Kidney (tissue), 14 donors: ENCODE measurements around the gene CRYM. TPM values are rescaled to one million over a fixed set of nuclear protein-coding genes. Genes with fewer than 3 reads are reported as not detected.
"Not testable (repeated sequence)": the region's sequence is repeated elsewhere in the genome, so short reads cannot be mapped to it uniquely, and the experiment has no call there.

Experiments
- DNase-seq, 5 donors: peaks; one replicate each; pipeline ENCODE4 v3.0.0-alpha.2; 2013 to 2020
- FAIRE-seq: peaks from 2 replicates; lab custom pipeline; 2012; peaks lifted over from hg19 to GRCh38; lab: Jason Lieb, UNC
- H3K27ac ChIP-seq, 2 donors: one replicate each; pipeline ENCODE4 v1.7.0; 2013; ENCODE audit warnings: low read depth in 2 of 2, low read length in 2 of 2, inconsistent platforms in 1 of 2
- H3K27me3 ChIP-seq: one replicate; pipeline ENCODE4 v1.7.1; 2013; ENCODE audit warnings: low read length, inconsistent platforms; ENCODE audit not compliant: control insufficient read depth, insufficient read depth
- H3K36me3 ChIP-seq, 3 donors: one replicate each; pipeline versions ENCODE4 v1.7.0 to v1.7.1; 2013; ENCODE audit warnings: low read length in 3 of 3, control low read depth in 1 of 3, inconsistent platforms in 1 of 3; ENCODE audit not compliant: insufficient read depth in 3 of 3, control insufficient read depth in 2 of 3
- H3K4me1 ChIP-seq, 3 donors: one replicate each; pipeline versions ENCODE4 v1.7.0 to v1.7.1; 2013; ENCODE audit warnings: low read length in 3 of 3, inconsistent platforms in 1 of 3, low read depth in 1 of 3; ENCODE audit not compliant: control insufficient read depth in 2 of 3, insufficient read depth in 2 of 3
- H3K4me3 ChIP-seq, 3 donors: one replicate each; pipeline versions ENCODE4 v1.7.0 to v1.8.1; 2013; ENCODE audit warnings: low read length in 3 of 3, control low read depth in 1 of 3, inconsistent platforms in 1 of 3
- H3K9ac ChIP-seq, 3 donors: one replicate each; pipeline versions ENCODE4 v1.7.0 to v1.7.1; 2013; ENCODE audit warnings: low read length in 3 of 3, control low read depth in 1 of 3, inconsistent platforms in 1 of 3
- H3K9me3 ChIP-seq, 3 donors: one replicate each; pipeline versions ENCODE4 v1.7.0 to v1.7.1; 2013; ENCODE audit warnings: low read length in 3 of 3, control low read depth in 1 of 3, inconsistent platforms in 1 of 3; ENCODE audit not compliant: control insufficient read depth in 2 of 3, insufficient read depth in 1 of 3
- intact Hi-C: fragments of 100-400 bp; cut with DNase I; formaldehyde crosslinking; loops from one replicate; pipeline ENCODE4 v1.11.1; 2022
- polyA plus RNA-seq: library from polyadenylated mRNA; stranded (reverse); fragments of 350-450 nt; fragmentation: Illumina TruSeq; extraction: RNeasy Lipid Tissue Mini Kit (QIAGEN cat#74804); gene quantifications from one replicate; pipeline ENCODE4 v1.2.3, GENCODE V29; 2014; ENCODE audit warnings: low read depth, low replicate concordance; ENCODE audit not compliant: insufficient read depth
- total RNA-seq: library from RNA; stranded (reverse); fragmentation: NEBNext Ultra II Directional; extraction: Animal tissue kit (Norgen Biotek cat#: 25700); gene quantifications from one replicate; pipeline ENCODE4 v1.2.1, GENCODE V29; 2021
- TF ChIP-seq, protein P1 (sequence below): IDR thresholded peaks from 3 replicates; pipeline ENCODE4 v1.5.1; 2012; ENCODE audit warnings: mild to moderate bottlenecking, moderate library complexity, borderline replicate concordance; ENCODE audit not compliant: insufficient read depth; ENCODE audit errors: extremely low read depth
- donor health status: control.
- donor health status: control.
- donor health status: control.
- donor health status: control.
- donor health status: control.
- donor health status: DM: yes; HTN: yes; CAD: no.
- donor health status: Normal renal cell carcinoma (clear cell type).

CRYM gene
- total and polyA plus RNA-seq, 2 donors from 2014 or later, result 5.8 to 80.9 TPM

DNA sequence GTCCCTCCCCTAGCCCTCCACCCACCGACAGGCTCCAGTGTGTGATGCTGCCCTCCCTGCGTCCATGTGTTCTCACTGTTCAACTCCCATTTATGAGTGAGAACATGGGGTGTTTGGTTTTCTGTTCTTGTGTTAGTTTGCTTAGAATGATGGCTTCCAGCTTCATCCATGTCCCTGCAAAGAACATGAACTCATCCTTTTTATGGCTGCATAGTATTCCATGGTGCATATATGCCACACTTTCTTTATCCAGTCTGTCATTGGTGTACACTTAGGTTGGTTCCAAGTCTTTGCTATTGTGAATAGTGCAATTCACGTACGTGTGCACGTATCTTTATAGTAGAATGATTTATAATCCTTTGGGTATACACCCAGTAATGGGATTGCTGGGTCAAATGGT lies 28.6 kb upstream of the CRYM start:
- FAIRE-seq, H3K9me3 ChIP-seq, H3K4me1 ChIP-seq, H3K4me3 ChIP-seq, DNase-seq, H3K27ac ChIP-seq, H3K36me3 ChIP-seq, intact Hi-C loops, H3K27me3 ChIP-seq, H3K9ac ChIP-seq: not testable (repeated sequence)

DNA sequence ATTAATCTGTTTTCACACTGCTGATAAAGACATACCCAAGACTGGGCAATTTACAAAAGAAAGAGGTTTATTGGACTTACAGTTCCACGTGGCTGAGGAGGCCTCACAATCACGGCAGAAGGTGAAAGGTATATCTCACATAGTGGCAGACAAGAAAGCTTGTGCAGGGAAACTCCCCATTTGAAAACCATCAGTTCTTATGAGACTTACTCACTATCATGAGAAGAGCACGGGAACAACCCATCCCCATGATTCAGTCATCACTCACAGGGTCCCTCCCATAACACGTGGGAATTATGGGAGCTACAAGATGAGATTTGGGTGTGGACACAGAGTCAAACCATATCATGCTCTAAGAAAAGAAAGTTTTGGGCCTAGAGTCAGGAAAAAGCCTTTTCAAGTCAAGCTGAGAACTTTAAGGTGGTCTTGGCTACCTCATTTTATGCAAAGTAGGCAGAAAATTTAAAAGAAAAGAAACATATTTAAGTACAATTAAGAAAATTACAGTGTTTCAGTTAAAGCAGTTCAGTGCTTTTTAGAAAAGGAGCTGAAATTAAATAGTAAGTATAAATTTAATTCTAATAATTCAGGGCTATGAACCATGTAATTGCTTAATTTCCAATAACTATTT lies 24.9 kb upstream of the CRYM start:
- no peak for FAIRE-seq

DNA sequence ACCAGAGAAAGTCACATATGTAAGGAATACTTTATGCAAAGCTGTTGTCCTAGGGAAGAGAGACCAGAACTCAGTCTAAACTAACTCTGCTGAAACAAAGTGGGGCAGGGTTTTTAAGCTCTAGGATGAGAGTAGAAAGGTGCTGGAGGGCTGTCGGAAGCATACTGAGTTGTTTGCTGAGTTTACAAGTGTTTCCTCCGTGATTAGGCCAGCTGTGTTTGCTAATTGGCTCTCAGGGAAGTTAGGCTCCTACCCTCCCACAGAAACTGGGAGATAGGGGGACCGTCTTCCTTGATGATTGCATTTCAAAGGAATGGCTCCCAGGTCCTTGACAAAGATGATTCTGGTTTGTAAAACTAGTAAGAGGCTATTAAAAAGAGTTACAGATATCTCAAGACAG lies 24.4 kb upstream of the CRYM start:
- no peaks in the 10 kb centered on the region for H3K4me1 ChIP-seq
- no peak overlapping the region for H3K4me3 ChIP-seq
- DNase-seq, result no peak
- no peaks in the 10 kb centered on the region for H3K36me3 ChIP-seq
- intact Hi-C loops, result no loop called here
- no peak overlapping the region for H3K27ac ChIP-seq
- H3K9ac ChIP-seq, result no peak overlapping the region
- no peaks in the 10 kb centered on the region for H3K9me3 ChIP-seq
- no peak for FAIRE-seq
- TF ChIP-seq, protein P1, sequence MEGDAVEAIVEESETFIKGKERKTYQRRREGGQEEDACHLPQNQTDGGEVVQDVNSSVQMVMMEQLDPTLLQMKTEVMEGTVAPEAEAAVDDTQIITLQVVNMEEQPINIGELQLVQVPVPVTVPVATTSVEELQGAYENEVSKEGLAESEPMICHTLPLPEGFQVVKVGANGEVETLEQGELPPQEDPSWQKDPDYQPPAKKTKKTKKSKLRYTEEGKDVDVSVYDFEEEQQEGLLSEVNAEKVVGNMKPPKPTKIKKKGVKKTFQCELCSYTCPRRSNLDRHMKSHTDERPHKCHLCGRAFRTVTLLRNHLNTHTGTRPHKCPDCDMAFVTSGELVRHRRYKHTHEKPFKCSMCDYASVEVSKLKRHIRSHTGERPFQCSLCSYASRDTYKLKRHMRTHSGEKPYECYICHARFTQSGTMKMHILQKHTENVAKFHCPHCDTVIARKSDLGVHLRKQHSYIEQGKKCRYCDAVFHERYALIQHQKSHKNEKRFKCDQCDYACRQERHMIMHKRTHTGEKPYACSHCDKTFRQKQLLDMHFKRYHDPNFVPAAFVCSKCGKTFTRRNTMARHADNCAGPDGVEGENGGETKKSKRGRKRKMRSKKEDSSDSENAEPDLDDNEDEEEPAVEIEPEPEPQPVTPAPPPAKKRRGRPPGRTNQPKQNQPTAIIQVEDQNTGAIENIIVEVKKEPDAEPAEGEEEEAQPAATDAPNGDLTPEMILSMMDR, result no peak
- no peaks in the 10 kb centered on the region for H3K27me3 ChIP-seq

More for the DNA sequence above, 24.9 kb upstream of the CRYM start:
- no peaks in the 10 kb centered on the region for H3K9me3 ChIP-seq
- intact Hi-C loops, result no loop called here
- H3K9ac ChIP-seq, result no peak overlapping the region
- H3K27me3 ChIP-seq, result no peaks in the 10 kb centered on the region
- H3K4me3 ChIP-seq, result no peak overlapping the region
- no peak for DNase-seq
- TF ChIP-seq, protein P1, result no peak
- H3K36me3 ChIP-seq, result no peaks in the 10 kb centered on the region
- no peak overlapping the region for H3K27ac ChIP-seq
- no peaks in the 10 kb centered on the region for H3K4me1 ChIP-seq

DNA sequence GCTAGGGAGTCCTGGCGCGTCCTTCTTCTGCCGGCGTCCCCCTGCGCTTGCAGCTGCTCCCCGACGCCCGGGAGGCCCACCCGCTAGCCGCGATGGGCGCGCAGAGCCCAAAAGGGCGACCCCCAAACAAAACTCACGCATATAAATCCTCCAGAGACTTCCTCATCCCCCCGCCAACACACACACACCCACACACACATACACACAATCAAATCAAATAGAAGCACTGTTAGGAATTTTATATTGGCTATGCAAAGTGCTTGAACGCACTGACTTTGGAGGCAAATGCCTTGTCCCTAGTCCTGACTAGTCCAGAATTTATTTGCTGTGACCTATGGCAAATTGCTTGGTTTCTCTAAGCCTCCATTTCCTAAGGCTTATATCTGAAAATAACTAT lies 23.8 kb upstream of the CRYM start:
- H3K27me3 ChIP-seq, result no peaks in the 10 kb centered on the region
- peak in 1 of 5 donors; percentile 6 for DNase-seq
- no peaks in the 10 kb centered on the region for H3K9me3 ChIP-seq
- no peak overlapping the region for H3K27ac ChIP-seq
- TF ChIP-seq, protein P1, result no peak
- H3K9ac ChIP-seq, result no peak overlapping the region
- H3K4me3 ChIP-seq, result peak overlapping the region in 1 of 3 donors; percentile 76
- intact Hi-C loops, result no loop called here
- H3K4me1 ChIP-seq, result no peaks in the 10 kb centered on the region
- FAIRE-seq, result no peak
- no peaks in the 10 kb centered on the region for H3K36me3 ChIP-seq
